ENCODE results near the gene HTR3D. TPM values are rescaled to one million over a fixed set of nuclear protein-coding genes. Genes with fewer than 3 reads are reported as not detected.

The HTR3D gene
- total and polyA plus RNA-seq, 2 of the 13 experiments (the other 11 are each of a cell fraction or from before 2014, with no cell fraction given) = not detected

GRCh38 chr3:183988216-183988790, 43.2 kb upstream of the HTR3D start (continued):
- TF ChIP-seq AHDC1 (CRISPR knock-in tag; IDR thresholded peaks at IDR 0.05; ENCODE audit: borderline replicate concordance) (no peak; the same call in 1 of the 2 replicates), TIGD3 (CRISPR knock-in tag; IDR thresholded peaks at IDR 0.05; ENCODE audit: borderline replicate concordance) (no peak), ZNF800 (CRISPR knock-in tag; IDR thresholded peaks at IDR 0.05) (no peak), ZBTB4 (CRISPR knock-in tag; IDR thresholded peaks at IDR 0.05; ENCODE audit: borderline replicate concordance) (peak; percentile 20; the same call in 1 of the 2 replicates), FOXO1 (CRISPR knock-in tag; IDR thresholded peaks at IDR 0.05) (no peak; the same call in 1 of the 2 replicates), FOXA3 (CRISPR knock-in tag; IDR thresholded peaks at IDR 0.05) (no peak), ZNF720 (CRISPR knock-in tag; IDR thresholded peaks at IDR 0.05) (no peak), HINFP (CRISPR knock-in tag; IDR thresholded peaks at IDR 0.05; ENCODE audit: low read depth) (no peak), PHF8 (CRISPR knock-in tag; IDR thresholded peaks at IDR 0.05) (no peak), ZC3H4 (CRISPR knock-in tag; IDR thresholded peaks at IDR 0.05; ENCODE audit: borderline replicate concordance) (no peak), ZBTB39 (CRISPR knock-in tag; IDR thresholded peaks at IDR 0.05) (no peak), ZNF549 (CRISPR knock-in tag; IDR thresholded peaks at IDR 0.05) (no peak)

All from HepG2 (cell line).